ENCODE results near the gene DYNLT4. TPM values are rescaled to one million over a fixed set of nuclear protein-coding genes. Genes with fewer than 3 reads are reported as not detected.

DYNLT4 gene
- total RNA-seq = 2.4 TPM in 1 of 2 replicates, not detected in the other

GRCh38 chr1:44806704-44807363, at the start of gene DYNLT4:
Gene DYNLT4, minus strand, starts transcription at chr1:44807351. Its CDS starts 683 bp downstream, at chr1:44806668.

GRCh38 chr1:44842862-44843655, 35.9 kb upstream of the DYNLT4 start, which contains the start of gene PTCH2:
Gene PTCH2, minus strand, starts transcription at chr1:44843253. Its CDS starts 321 bp downstream, at chr1:44842932.

DNA sequence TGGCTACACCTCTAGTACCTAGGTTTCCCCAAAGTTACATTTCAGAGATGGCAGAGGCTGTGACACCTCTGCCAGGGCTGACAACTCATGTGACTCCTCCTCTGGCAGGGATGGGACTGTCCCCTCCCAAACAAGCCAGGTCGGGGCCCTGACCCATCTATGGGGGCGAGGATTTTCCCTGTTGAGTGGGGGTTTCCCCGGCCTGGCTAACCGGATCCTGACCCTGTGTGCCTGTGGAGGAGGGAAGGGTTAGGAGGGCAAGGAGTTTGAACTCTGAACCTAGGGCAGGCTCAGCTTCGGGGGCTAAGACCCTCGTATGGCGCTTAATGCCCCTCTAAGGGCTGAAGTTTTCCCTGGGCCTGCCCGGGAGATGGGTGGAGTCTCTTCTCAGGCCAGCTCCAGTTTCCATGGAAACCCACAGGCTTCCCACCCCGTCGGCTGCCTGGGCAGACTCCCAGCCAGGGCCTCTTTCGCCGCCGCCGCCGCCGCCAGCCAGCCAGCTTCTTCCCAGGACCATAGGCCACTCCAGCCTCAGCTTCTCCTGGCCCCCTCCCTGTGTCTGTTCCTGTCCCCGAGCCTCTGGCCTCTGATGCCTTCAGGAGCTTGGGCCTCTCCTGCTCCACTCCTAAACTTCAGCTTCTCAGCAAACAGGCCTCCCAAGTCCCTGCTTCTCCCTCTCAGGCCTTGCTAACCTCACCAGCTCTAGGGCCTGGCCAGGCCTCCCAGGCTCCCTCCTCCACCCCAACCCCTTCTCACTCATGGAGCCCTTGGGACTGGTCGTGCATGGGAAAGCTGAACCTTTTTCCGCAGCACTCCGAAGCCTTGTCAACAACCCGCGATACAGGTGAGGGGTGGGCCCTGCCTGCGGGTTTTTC, 1.1 kb upstream of the DYNLT4 start, which contains the start of gene BTBD19:
TSS of gene BTBD19 (plus strand) at position 461 of the 875 bp plus-strand sequence. CDS start at position 759, 298 bp downstream.

GRCh38 chr1:44799770-44800584, 7.2 kb downstream of the DYNLT4 start, which contains the start of gene PLK3:
Gene PLK3, plus strand, starts transcription at chr1:44800377. Its CDS starts 87 bp downstream, at chr1:44800464.

GRCh38 chr1:44788120-44788860, 18.9 kb downstream of the DYNLT4 start, which contains the start of gene BEST4:
Gene BEST4, minus strand, starts transcription at chr1:44788170. Its CDS starts 465 bp downstream, at chr1:44787705.

DNA sequence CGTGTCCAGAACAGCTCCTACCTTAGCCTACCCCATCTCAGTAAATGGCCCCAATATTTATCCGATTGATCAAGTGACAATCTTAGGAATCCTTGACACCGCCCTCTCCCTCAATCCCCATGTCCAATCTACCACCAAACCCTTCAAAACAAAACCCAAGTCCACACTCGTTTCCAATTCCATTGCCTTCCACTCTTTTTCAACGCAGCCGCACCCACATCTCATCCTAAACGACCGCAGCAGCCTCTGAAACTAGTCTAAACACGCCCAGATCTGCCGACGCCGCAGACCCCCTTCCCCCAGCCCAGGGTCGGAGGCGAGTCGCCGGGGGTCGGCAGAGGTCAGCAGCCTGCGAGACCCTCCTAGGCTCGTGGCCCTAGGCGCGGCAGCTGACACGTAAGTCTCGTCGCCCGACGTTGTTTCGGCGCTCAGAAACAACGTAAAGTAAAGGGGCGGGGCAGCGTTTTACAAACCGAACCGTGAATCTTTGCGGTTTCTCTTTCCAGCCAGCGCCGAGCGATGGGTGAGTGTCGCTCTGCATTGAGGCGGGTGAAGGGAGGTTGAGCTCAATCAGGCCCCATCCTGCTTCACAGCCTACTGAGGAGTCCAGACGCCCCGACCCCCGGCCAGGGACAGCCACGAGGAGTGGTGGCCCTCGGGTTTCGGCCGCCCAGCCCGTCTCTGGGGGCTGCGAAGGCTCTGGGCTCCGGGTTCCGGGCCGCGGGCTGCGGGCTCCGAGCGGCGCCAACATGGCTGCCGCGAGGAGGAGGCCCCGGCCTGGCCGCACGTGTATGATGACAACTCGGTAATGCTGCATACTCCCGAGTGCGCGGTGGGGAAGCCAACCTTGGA, 31.8 kb downstream of the DYNLT4 start, which contains the start of gene RPS8:
TSS of gene RPS8 (plus strand) at position 463 of the 852 bp plus-strand sequence. CDS start at position 520, 57 bp downstream.

Small RNA genes lying within 50 kb of the gene (small RNA-seq; reads per million reads assigned to genes)
- gene AL136380.1 (not detected), gene SNORD38A (1,942 reads per million, percentile 100 among the genes with 10 or more reads in this experiment), gene SNORD38B (not detected), gene SNORD46 (55.8 reads per million, percentile 98 among the genes with 10 or more reads in this experiment), gene SNORD55 (not detected)

Other genes starting within 250 kb of the DYNLT4 start
- 7.1 and 15.8 TPM in 2 replicates for gene TMEM53, start 132.9 kb downstream of the DYNLT4 start, total RNA-seq
- gene ARMH1, start 132.6 kb downstream of the DYNLT4 start, total RNA-seq = 0.22 and 3.9 TPM in 2 replicates
- gene RNU5D-1, start 76.2 kb downstream of the DYNLT4 start, total RNA-seq = not detected in 2 replicates
- gene KIF2C, start 67.5 kb downstream of the DYNLT4 start, total RNA-seq = 4.3 and 11.2 TPM in 2 replicates
- gene RPS8, start 31.8 kb downstream of the DYNLT4 start, total RNA-seq = 1,100 and 1,117 TPM in 2 replicates
- gene BEST4, start 19.2 kb downstream of the DYNLT4 start, total RNA-seq = under 0.01 and 0.11 TPM in 2 replicates
- 6.3 and 18.9 TPM in 2 replicates for gene PLK3, start 7.0 kb downstream of the DYNLT4 start, total RNA-seq
- gene BTBD19, start 1.2 kb upstream of the DYNLT4 start, total RNA-seq = 8.6 and 11.8 TPM in 2 replicates
- under 0.01 TPM in 1 of 2 replicates, not detected in the other for gene PTCH2, start 35.9 kb upstream of the DYNLT4 start, total RNA-seq
- gene EIF2B3, start 179.2 kb upstream of the DYNLT4 start, total RNA-seq = 9.4 and 18.5 TPM in 2 replicates
- 20.0 and 36.7 TPM in 2 replicates for gene HECTD3, start 204.0 kb upstream of the DYNLT4 start, total RNA-seq
- 93.8 and 143 TPM in 2 replicates for gene UROD, start 204.9 kb upstream of the DYNLT4 start, total RNA-seq

Measured in placental epithelial cell (primary cell).